Trophoblast cell (in vitro differentiated cells and primary cell): ENCODE results near the gene GTF2A1L.

Experiments
- DNase-seq, 2 donors: peaks; one replicate each; pipeline ENCODE4 v3.0.0-alpha.2; 2016
- H2AFZ ChIP-seq: 2 replicates; pipeline ENCODE4 v1.6.1; 2013; ENCODE audit warnings: low read length, moderate library complexity, mild to moderate bottlenecking; ENCODE audit not compliant: insufficient read depth, poor library complexity
- H2AK5ac ChIP-seq: 2 replicates; pipeline ENCODE4 v1.6.1; 2013; ENCODE audit warnings: mild to moderate bottlenecking, low read length
- H2BK120ac ChIP-seq: 2 replicates; pipeline ENCODE4 v1.6.1; 2013; ENCODE audit warnings: low read length, mild to moderate bottlenecking, moderate library complexity; ENCODE audit not compliant: insufficient read depth, poor library complexity
- H2BK12ac ChIP-seq: 2 replicates; pipeline ENCODE4 v1.6.1; 2013; ENCODE audit warnings: mild to moderate bottlenecking, low read length, moderate library complexity
- H2BK5ac ChIP-seq: 2 replicates; pipeline ENCODE4 v1.6.1; 2013; ENCODE audit warnings: low read length, low read depth, moderate library complexity, mild to moderate bottlenecking; ENCODE audit not compliant: poor library complexity
- H3K14ac ChIP-seq: 2 replicates; pipeline ENCODE4 v1.6.1; 2013; ENCODE audit warnings: mild to moderate bottlenecking, low read length
- H3K18ac ChIP-seq: 2 replicates; pipeline ENCODE4 v1.6.1; 2013; ENCODE audit warnings: mild to moderate bottlenecking, low read length
- H3K23ac ChIP-seq: 2 replicates; pipeline ENCODE4 v1.6.1; 2013; ENCODE audit warnings: low read length
- H3K27ac ChIP-seq: 2 replicates; pipeline ENCODE4 v1.5.1; 2013; ENCODE audit warnings: low read depth, mild to moderate bottlenecking, inconsistent platforms, low read length, moderate library complexity
- H3K27me3 ChIP-seq: 2 replicates; pipeline ENCODE4 v1.6.1; 2013; ENCODE audit warnings: inconsistent platforms, mild to moderate bottlenecking, low read length, moderate library complexity; ENCODE audit not compliant: insufficient read depth
- H3K36me3 ChIP-seq, 2 experiments: 1 replicate in 1 of 2; 2 replicates in 1 of 2; pipeline ENCODE4 v1.6.1; 2013; ENCODE audit warnings: low read length in 2 of 2, mild to moderate bottlenecking in 2 of 2, moderate library complexity in 1 of 2; ENCODE audit not compliant: insufficient read depth in 2 of 2, control insufficient read depth in 1 of 2
- H3K4ac ChIP-seq: 2 replicates; pipeline ENCODE4 v1.6.1; 2013; ENCODE audit warnings: low read depth, mild to moderate bottlenecking, low read length, moderate library complexity
- H3K4me1 ChIP-seq, 2 experiments: 1 replicate in 1 of 2; 2 replicates in 1 of 2; pipeline ENCODE4 v1.6.1; 2013; ENCODE audit warnings: low read length in 2 of 2, mild to moderate bottlenecking in 2 of 2, moderate library complexity in 1 of 2; ENCODE audit not compliant: insufficient read depth in 2 of 2, control insufficient read depth in 1 of 2
- H3K4me2 ChIP-seq: 2 replicates; pipeline ENCODE4 v1.6.1; 2013; ENCODE audit warnings: inconsistent platforms, mild to moderate bottlenecking, low read length, moderate library complexity
- H3K4me3 ChIP-seq: 2 replicates; pipeline ENCODE4 v1.5.1; 2013; ENCODE audit warnings: mild to moderate bottlenecking, low read depth, low read length, inconsistent platforms
- H3K79me1 ChIP-seq: one replicate; pipeline ENCODE4 v1.6.1; 2013; ENCODE audit warnings: low read length
- H3K79me2 ChIP-seq: 2 replicates; pipeline ENCODE4 v1.6.1; 2013; ENCODE audit warnings: low read length, mild to moderate bottlenecking; ENCODE audit not compliant: control insufficient read depth, insufficient read depth, poor library complexity
- H3K9ac ChIP-seq: 2 replicates; pipeline ENCODE4 v1.6.1; 2013; ENCODE audit warnings: mild to moderate bottlenecking, low read length
- H3K9me3 ChIP-seq: 2 replicates; pipeline ENCODE4 v1.6.1; 2013; ENCODE audit warnings: low read depth, mild to moderate bottlenecking, control low read depth, inconsistent platforms, low read length; ENCODE audit not compliant: insufficient read depth
- H4K12ac ChIP-seq: 2 replicates; pipeline ENCODE4 v1.6.1; 2013; ENCODE audit warnings: low read depth, mild to moderate bottlenecking, low read length, moderate library complexity
- H4K8ac ChIP-seq: 2 replicates; pipeline ENCODE4 v1.6.1; 2013; ENCODE audit warnings: low read depth, mild to moderate bottlenecking, low read length, moderate library complexity
- H4K91ac ChIP-seq: one replicate; pipeline ENCODE4 v1.6.1; 2013; ENCODE audit warnings: low read depth, mild to moderate bottlenecking, low read length, moderate library complexity
- WGBS: extraction: QIAGEN DNeasy Blood & Tissue Kit; methylation state at CpG from one replicate; pipeline ENCODE4 v1.1.7; 2013; ENCODE audit warnings: missing lambda C conversion rate; ENCODE audit not compliant: insufficient read length, insufficient coverage; ENCODE audit errors: extremely low coverage; 5-methylcytosine and 5-hydroxymethylcytosine counted together

The GTF2A1L gene

DNA sequence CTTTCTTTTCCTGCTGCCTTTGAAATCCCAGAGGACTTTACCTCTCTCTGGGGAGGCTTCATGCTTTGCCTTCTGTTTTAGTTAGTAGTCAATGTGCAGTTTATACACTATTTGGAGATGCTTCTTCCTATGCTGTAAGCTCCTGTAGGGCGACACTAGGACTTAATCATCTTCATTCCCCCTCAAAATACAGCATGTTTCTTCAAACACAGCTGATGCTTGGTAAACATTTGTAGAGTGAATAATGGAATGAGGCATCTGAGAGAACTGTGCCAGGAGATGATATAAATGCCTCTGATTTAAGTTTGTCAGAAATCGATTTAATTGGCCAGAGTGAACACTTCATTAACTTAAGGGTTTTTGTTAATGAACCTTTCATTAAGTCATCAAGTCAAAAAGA, 94.5 kb downstream of the GTF2A1L start:
- Histone ChIP-seq H3K4me2 (no peak overlapping the region), H3K9ac (no peak overlapping the region), H2BK120ac (no peak overlapping the region), H3K27me3 (no peaks in the 10 kb centered on the region), H3K23ac (no peak overlapping the region), H4K8ac (no peak overlapping the region), H3K36me3 (no peaks in the 10 kb centered on the region), H3K9me3 (peaks cover 7% of the 10 kb centered on the region), H2BK5ac (no peak overlapping the region), H4K12ac (no peak overlapping the region), H3K18ac (no peak overlapping the region), H2AK5ac (no peak overlapping the region), H3K27ac (no peak overlapping the region), H3K4ac (no peak overlapping the region), H2BK12ac (no peak overlapping the region), H3K14ac (no peak overlapping the region), H2AFZ (no peak overlapping the region), H3K4me1 (no peaks in the 10 kb centered on the region), H3K79me1 (no peaks in the 10 kb centered on the region), H3K79me2 (no peaks in the 10 kb centered on the region), H4K91ac (no peak overlapping the region), H3K4me3 (no peak overlapping the region)
- no CpG with 5 or more reads among the region's 2 CpGs for WGBS
- no peak for DNase-seq

DNA sequence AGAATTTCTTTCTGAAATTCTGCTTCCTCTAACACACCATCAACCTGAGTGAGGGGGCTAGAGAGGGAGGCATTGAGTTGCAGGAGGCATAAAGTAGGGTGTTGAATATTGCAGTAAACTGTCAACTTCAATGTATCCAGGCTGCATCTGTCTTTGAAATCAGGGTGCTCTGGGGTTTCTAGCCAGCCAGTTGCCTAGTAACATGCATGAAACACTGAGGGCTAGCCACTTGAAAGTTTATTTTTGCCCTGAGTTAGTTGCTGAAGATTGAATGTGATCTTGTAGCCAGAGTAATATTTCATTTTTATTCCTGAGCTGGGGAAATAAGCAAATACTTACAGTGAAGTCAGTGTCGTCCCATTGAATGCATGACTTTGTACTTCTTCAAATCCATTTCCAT, 96.0 kb downstream of the GTF2A1L start:
- Histone ChIP-seq H2AFZ (no peak overlapping the region), H3K79me1 (no peaks in the 10 kb centered on the region), H2BK12ac (no peak overlapping the region), H3K27me3 (no peaks in the 10 kb centered on the region), H3K4me3 (no peak overlapping the region), H3K9ac (no peak overlapping the region), H3K9me3 (no peaks in the 10 kb centered on the region), H2BK120ac (no peak overlapping the region), H3K18ac (no peak overlapping the region), H2AK5ac (no peak overlapping the region), H3K23ac (no peak overlapping the region), H3K4ac (no peak overlapping the region), H4K8ac (no peak overlapping the region), H3K14ac (no peak overlapping the region), H4K91ac (no peak overlapping the region), H4K12ac (no peak overlapping the region), H3K4me2 (no peak overlapping the region), H3K79me2 (no peaks in the 10 kb centered on the region), H3K4me1 (no peaks in the 10 kb centered on the region), H2BK5ac (no peak overlapping the region), H3K27ac (no peak overlapping the region), H3K36me3 (no peaks in the 10 kb centered on the region)
- WGBS = no CpG with 5 or more reads among the region's 1 CpG
- DNase-seq = no peak

DNA sequence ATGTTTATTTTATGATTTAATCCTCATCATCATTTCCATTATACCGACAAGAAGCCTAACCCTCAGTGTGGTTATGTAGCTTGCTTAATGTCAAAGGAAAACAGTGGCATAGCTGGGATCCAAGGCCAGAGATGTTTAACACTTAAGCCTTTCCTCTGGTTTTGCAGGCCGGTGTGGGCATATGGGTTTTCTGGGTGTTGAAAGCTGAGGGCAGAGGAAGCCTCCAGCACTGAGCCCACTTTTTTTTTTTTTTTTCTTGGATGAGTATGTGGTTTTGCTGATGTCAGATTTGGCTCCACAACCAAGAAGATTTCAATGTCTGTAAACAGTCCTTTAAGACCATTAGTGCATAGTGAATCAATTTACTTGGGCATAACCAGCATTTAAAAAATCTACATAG, 96.6 kb downstream of the GTF2A1L start:
- Histone ChIP-seq H3K4me2 (no peak overlapping the region), H3K4me1 (no peaks in the 10 kb centered on the region), H2BK12ac (no peak overlapping the region), H3K18ac (no peak overlapping the region), H3K4ac (no peak overlapping the region), H3K23ac (no peak overlapping the region), H3K27ac (no peak overlapping the region), H3K79me1 (no peaks in the 10 kb centered on the region), H4K91ac (no peak overlapping the region), H2AK5ac (no peak overlapping the region), H3K14ac (no peak overlapping the region), H3K27me3 (no peaks in the 10 kb centered on the region), H3K4me3 (no peak overlapping the region), H4K8ac (no peak overlapping the region), H2BK120ac (no peak overlapping the region), H2BK5ac (no peak overlapping the region), H3K36me3 (no peaks in the 10 kb centered on the region), H2AFZ (no peak overlapping the region), H3K9me3 (no peaks in the 10 kb centered on the region), H3K79me2 (no peaks in the 10 kb centered on the region), H4K12ac (no peak overlapping the region), H3K9ac (no peak overlapping the region)
- no CpG with 5 or more reads among the region's 2 CpGs for WGBS
- no peak for DNase-seq

DNA sequence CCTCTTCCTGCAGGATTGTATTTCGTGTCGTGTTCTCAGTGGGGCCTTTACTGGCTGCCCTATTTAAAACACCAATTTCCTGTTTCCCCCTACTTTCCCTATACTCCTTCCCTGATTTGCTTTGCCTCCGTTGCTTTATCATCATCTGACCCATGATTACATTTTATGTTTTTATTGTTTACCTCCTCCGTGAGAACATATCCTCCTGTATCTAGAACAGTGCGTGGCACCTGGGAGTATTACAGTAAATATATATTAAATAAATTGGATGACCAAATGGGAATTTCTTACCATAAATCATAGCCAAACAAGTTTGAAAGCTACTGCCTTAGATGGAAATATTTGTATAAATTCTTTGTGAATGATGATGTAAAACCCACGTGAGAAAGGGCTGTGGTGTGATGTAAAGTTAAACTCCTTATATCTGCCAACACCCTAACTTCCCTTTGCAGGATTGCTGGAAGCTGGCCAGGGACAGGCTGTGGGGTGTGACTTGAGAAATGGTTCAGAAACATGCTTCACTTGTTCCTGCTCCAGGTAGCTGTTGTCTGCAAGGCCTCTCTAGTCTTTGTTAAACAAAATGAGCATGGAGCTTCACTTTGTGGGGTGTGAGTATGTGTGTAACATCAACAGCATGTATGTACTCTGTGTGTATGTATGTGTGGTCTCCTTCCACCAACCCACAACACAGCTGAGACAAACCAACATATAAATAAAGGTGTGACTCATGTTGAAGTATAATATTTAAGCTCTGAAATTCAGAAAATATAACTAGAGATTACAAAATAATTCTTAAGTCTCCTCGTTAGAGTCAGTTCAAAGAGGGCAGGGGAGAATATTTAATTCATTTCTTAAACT, 97.6 kb downstream of the GTF2A1L start:
- Histone ChIP-seq H3K4me2 (no peak overlapping the region), H4K91ac (no peak overlapping the region), H3K9ac (no peak overlapping the region), H3K27me3 (no peaks in the 10 kb centered on the region), H3K79me1 (no peaks in the 10 kb centered on the region), H2BK5ac (no peak overlapping the region), H3K79me2 (no peaks in the 10 kb centered on the region), H2BK12ac (no peak overlapping the region), H2AFZ (no peak overlapping the region), H3K4me1 (no peaks in the 10 kb centered on the region), H3K18ac (no peak overlapping the region), H3K4ac (no peak overlapping the region), H3K9me3 (no peaks in the 10 kb centered on the region), H3K23ac (no peak overlapping the region), H2BK120ac (no peak overlapping the region), H4K12ac (no peak overlapping the region), H3K27ac (no peak overlapping the region), H2AK5ac (no peak overlapping the region), H3K14ac (no peak overlapping the region), H3K36me3 (no peaks in the 10 kb centered on the region), H4K8ac (no peak overlapping the region), H3K4me3 (no peak overlapping the region)
- WGBS = no CpG with 5 or more reads among the region's 7 CpGs
- DNase-seq = no peak
